HuH-7.5 (cell line): ENCODE measurements around the gene ASB7.
"Not testable (repeated sequence)": the region's sequence is repeated elsewhere in the genome, so short reads cannot be mapped to it uniquely, and the experiment has no call there.

Experiments used
- DNase-seq: peaks from one replicate; pipeline ENCODE4 v3.0.0; 2011; ENCODE audit warnings: low spot score

The ASB7 gene

DNA sequence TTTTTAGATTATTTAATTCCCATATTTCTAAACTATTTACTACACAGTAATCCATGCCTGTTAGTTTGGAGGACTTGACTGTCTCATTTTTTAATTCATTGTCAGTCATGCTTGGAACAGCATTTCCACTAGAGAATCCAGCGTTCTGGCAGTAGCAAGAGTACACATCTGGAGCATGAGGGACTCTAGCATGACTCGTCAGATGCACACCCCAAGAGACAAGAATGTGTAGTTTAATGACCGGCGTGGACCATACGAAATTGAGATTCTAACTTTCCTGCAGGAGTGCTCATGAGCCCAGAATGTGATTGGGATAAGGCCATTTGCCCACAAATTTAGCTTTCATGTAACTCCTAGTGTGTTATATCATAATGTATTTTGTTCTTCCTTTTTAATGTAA is 48.9 kb downstream of the ASB7 start:
- DNase-seq: no peak

GRCh38 chr15:100652116-100652515 is 49.7 kb downstream of the ASB7 start:
- DNase-seq: no peak

DNA sequence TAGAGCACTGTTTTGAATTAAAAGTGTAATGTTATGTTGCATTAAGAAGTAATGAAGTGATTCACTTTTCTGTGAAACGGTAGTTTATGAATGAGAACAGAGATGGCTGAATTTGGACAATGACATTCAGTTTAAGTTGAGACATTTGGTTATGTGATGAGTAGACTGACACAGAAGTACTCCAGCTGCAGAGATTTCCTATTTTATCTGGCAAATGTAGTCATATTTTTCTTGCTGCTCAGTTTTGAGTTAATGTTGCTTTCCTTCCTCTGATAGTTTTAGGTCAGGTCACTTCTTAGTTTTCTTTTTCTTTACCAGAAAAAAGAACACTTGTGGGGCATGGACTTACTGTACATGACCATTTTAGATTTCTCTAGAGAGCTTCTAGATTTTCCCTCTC is 51.2 kb downstream of the ASB7 start:
- DNase-seq: no peak

DNA sequence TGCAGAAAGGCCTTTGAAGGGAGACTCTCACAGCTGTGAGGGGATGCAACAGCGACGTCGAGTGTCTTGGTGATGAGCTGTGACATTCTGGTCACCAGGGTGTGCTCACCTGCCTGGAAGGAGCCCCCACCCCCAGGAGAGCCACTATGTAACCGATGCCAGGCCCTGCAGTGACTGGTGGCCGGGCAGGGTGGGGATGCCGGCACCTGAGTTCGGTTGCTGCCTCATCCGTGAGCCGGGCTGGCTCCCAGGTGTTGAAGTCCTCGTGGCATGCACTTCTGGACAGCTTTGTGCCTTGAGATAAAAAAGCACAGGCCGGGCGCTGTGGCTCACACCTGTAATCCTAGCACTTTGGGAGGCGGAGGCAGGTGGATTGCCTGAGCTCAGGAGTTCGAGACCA is 56.5 kb downstream of the ASB7 start:
- no peak for DNase-seq

- DNase-seq: no peak
Measured at GRCh38 chr15:100661156-100661555, 58.8 kb downstream of the ASB7 start.

- DNase-seq: peak; percentile 50
Measured at GRCh38 chr15:100663086-100663914, 60.9 kb downstream of the ASB7 start.

- DNase-seq: no peak
Measured at GRCh38 chr15:100663915-100664281, 61.5 kb downstream of the ASB7 start.

DNA sequence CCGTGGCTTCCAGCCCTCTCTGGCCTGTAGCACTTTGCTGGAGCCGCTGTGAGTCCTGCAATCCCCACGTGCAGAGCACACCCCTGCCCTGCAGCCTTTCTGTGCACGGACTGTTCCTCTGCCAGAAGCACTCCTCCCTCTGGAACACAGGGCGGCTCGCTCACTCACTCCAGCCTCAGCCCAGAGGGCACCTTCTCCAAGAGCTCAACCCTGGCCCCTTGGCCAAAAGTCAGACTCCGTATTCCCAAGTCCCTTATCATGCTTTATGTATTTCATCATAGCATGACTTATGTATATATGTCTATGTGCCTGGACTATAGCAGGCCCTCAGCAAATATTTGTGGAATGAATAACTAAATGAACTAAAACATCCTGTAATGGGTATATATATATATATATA is 63.2 kb downstream of the ASB7 start:
- DNase-seq: no peak

- DNase-seq: no peak
Measured at GRCh38 chr15:100667405-100668347, 65.3 kb downstream of the ASB7 start.

GRCh38 chr15:100668348-100668745 is 66.0 kb downstream of the ASB7 start:
- DNase-seq: no peak

GRCh38 chr15:100669260-100669659 is 66.9 kb downstream of the ASB7 start:
- no peak for DNase-seq

- no peak for DNase-seq
Measured at GRCh38 chr15:100670505-100671021, 68.2 kb downstream of the ASB7 start.

DNA sequence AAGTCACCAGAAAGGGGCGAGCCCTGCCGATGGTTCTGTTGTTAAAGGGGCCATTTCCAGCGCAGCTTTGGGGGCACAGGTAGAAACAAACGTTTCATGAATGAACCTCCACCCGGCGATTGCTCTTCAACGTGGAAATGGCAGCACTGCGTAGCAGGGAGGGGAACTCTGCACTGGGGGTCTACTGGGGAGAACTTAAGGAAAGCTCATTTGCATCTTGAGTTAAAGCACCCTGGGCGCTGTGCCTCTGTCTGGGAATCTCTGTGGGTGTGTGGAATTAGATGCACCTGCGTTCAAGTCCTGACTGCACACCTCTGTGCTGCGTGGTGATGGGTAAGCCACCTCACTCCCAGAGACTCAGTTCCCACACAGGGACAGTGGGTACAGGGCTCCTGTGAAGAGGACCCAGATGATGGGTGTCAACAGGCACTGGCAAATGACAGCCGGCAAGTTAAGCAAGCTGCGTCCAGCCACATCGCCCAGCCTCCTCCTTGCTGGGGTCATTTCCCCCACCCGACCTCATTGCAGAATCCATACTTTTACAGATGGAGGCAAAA is 68.8 kb downstream of the ASB7 start:
- no peak for DNase-seq

DNA sequence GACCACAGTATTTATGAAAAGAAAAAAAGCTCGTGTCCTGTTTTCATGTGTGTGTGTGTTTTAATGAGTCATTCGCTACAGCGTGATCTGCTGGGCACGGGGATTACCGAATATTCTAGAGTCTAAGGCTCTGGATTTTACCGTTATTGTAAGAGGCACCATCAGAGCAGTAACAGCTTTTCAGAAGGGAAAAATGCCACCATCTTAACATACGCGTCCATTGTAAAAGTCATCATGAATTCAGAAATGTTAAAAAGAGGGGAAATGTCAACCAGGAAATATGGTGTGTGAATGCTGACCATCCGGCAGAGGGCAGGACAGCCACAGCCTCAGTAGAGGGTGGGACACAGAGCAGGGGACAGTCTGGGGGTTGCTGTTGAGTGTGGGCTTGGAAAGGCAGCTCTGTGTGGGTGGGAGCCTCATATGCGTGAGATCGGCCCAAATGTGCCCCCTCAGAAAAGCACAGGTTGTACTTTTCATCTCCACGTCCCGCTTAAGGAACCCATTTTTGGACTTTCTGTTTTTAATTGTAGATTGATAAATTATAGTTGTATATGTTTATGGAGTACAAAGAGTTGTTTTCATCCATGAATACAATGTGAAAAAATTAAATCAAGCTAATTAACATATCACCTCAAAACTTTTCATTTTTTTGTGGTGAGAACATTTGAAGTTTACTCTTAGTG is 69.6 kb downstream of the ASB7 start:
- peak; percentile 66 for DNase-seq

GRCh38 chr15:100672959-100673358 is 70.6 kb downstream of the ASB7 start:
- DNase-seq: no peak

- DNase-seq: not testable (repeated sequence)
Measured at GRCh38 chr15:100679151-100679550, 76.8 kb downstream of the ASB7 start.

DNA sequence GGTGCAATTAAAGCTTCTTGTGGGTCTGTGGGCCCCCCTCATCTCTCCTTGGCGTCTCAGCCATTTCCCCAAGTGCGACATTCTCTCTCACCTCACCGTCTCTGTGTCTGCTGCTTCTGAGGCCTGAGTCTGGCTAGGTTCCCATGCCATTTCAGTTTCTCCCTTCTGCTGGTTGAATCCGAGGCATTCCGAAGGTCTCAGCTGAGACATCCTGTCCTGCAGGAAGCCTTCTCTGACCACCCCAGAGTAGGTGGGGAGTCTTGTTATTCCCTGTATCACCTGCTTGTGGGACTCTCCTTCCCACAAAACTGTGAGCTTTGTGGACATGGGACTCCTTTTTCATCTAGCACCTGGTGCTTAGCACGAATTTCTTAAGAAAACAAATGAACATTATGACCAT is 78.3 kb downstream of the ASB7 start:
- no peak for DNase-seq

DNA sequence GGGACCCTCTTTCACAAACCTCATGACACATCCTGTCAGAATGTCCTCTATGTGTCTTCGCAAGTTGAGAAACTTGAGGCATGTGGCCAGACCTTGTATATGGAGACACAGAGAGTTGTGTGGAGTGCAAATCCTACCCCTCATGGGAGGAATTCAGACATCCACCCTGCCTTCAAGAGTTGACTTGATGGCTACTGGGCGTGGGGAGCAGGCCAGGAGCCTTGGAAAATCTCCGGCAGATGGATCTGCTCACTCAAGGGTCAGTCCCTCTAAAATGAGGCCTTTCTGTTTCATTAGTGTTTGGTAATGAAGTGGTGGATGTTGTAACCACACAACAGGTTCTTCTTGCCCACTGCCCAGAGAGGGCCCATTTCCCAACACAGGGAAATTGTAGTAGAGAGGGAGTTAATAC is 79.0 kb downstream of the ASB7 start:
- no peak for DNase-seq

DNA sequence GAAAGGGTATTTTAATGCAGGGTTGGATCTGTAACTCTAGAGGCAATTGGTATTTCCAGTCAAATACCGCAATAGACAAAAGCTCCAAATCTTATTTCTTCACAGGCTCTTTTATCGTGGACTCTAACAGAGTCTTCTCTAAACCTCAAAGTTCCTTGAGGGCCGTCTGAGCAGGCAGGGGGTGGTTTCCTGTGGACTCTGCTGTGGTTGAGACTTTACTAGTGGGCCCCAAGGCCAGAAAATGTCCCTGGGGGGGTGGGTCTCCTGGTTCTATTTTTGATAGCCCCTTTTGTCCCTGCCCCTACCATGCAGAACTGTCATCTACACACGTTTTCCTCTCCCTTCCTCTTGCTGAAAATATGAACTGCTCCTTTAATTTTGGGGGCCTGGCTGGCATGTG is 80.1 kb downstream of the ASB7 start:
- DNase-seq: no peak

DNA sequence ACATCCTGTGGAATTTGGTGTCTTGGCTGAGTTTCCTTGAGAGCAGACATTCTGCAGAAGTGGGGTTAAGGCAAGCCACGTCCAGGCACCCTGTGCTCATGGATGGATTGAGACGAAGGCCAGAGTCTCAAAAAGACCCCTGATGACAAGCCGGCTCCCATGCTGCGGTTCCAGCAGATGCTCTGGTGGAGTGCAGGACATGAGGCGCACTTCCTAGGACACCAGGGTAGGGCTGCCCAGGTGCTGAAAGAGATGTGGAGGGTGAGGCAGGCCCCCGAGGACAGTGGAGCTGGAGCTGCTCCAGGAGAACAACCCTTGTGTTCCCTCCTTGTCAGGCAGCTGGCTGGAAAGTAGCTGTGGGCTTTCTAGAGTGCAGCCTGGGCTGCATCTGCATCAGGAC is 81.0 kb downstream of the ASB7 start:
- DNase-seq: no peak

DNA sequence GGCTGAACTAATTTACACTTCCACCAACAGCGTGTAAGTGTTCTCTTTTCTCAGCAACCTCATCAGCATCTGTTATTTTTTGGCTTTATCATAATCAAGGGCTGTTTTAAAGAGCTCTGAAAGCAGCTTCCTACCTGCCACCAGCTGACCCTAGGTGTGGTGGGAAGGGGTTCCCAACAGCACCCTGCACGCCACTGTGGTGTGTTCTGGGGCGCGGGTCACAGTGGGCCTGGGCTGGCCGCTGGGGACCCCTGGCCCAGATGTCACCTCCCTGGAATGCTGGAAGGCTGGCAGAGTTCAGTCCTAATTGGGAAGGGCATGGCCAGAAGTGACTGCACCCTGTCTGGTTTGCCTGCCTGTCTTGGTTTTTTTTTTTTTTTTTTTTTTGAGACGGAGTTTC is 82.2 kb downstream of the ASB7 start:
- no peak for DNase-seq
